ENCODE data around the gene ANKMY1.

- TF ChIP-seq, protein P1, sequence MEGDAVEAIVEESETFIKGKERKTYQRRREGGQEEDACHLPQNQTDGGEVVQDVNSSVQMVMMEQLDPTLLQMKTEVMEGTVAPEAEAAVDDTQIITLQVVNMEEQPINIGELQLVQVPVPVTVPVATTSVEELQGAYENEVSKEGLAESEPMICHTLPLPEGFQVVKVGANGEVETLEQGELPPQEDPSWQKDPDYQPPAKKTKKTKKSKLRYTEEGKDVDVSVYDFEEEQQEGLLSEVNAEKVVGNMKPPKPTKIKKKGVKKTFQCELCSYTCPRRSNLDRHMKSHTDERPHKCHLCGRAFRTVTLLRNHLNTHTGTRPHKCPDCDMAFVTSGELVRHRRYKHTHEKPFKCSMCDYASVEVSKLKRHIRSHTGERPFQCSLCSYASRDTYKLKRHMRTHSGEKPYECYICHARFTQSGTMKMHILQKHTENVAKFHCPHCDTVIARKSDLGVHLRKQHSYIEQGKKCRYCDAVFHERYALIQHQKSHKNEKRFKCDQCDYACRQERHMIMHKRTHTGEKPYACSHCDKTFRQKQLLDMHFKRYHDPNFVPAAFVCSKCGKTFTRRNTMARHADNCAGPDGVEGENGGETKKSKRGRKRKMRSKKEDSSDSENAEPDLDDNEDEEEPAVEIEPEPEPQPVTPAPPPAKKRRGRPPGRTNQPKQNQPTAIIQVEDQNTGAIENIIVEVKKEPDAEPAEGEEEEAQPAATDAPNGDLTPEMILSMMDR (IDR thresholded peaks at IDR 0.05), result no peak
- TF ChIP-seq EP300 (IDR thresholded peaks at IDR 0.05), result no peak
- no peak for TF ChIP-seq POLR2A (IDR thresholded peaks at IDR 0.05)
Observed at GRCh38 chr2:240463274-240463865, 94.4 kb downstream of the ANKMY1 start.
